Heart left ventricle (tissue), 16 donors: ENCODE data around the gene NUBPL. TPM values are rescaled to one million over a fixed set of nuclear protein-coding genes. Genes with fewer than 3 reads are reported as not detected.
A peak's percentile ranks its signal among the peaks of the same experiment; 100 is the strongest.

Experiments used
- ATAC-seq, 4 donors: fragments of 200-7000 bp; cut with Tn5 transposase; one replicate each; pipeline ENCODE4 v1.9.1; 2020 to 2022; ENCODE audit warnings: moderate library complexity in 4 of 4, mild to moderate bottlenecking in 3 of 4, moderate number of reproducible peaks in 1 of 4
- DNase-seq, 5 donors: peaks; one replicate each; pipeline ENCODE4 v3.0.0-alpha.2; 2020
- H3K27ac ChIP-seq, 12 donors: fragments of 200-600 bp; sonication (generic) in 4 of 12; one replicate each; pipeline versions ENCODE4 v1.5.0 to v1.8.0; 2016 to 2022; ENCODE audit warnings: mild to moderate bottlenecking in 2 of 12
- H3K27me3 ChIP-seq, 9 donors: fragments of 200-600 bp; sonication (generic) in 2 of 9; one replicate each; pipeline versions ENCODE4 v1.5.1 to v1.8.0; 2016 to 2022; ENCODE audit warnings: mild to moderate bottlenecking in 3 of 9
- H3K36me3 ChIP-seq, 9 donors: fragments of 200-600 bp; sonication (generic) in 2 of 9; one replicate each; pipeline versions ENCODE4 v1.5.0 to v1.8.0; 2018 to 2022; ENCODE audit warnings: mild to moderate bottlenecking in 2 of 9
- H3K4me1 ChIP-seq, 12 donors: fragments of 200-600 bp; sonication (generic) in 4 of 12; one replicate each; pipeline versions ENCODE4 v1.5.0 to v1.8.0; 2016 to 2022; ENCODE audit warnings: mild to moderate bottlenecking in 3 of 12
- H3K4me3 ChIP-seq, 12 donors: fragments of 200-600 bp; sonication (generic) in 4 of 12; one replicate each; pipeline versions ENCODE4 v1.5.0 to v1.8.0; 2017 to 2022; ENCODE audit warnings: mild to moderate bottlenecking in 9 of 12, moderate library complexity in 4 of 12
- H3K9me3 ChIP-seq, 12 donors: fragments of 200-600 bp; sonication (generic) in 4 of 12; one replicate each; pipeline versions ENCODE4 v1.5.0 to v1.8.0; 2016 to 2022; ENCODE audit warnings: mild to moderate bottlenecking in 1 of 12
- POLR2A ChIP-seq, 2 donors: fragments of 450-650 bp; IDR thresholded peaks; one replicate each; pipeline ENCODE4 v1.6.1; 2017; ENCODE audit warnings: antibody characterized with exemption in 2 of 2, mild to moderate bottlenecking in 2 of 2, moderate library complexity in 2 of 2
- WGBS, 4 donors: extraction: QIAGEN DNeasy Blood & Tissue Kit in 2 of 4; methylation state at CpG; one replicate each; pipeline versions ENCODE4 v1.1.5 to v1.1.7; 2013 to 2018; 5-methylcytosine and 5-hydroxymethylcytosine counted together
- intact Hi-C, 10 donors: fragments of 100-400 bp; cut with DNase I; formaldehyde crosslinking; loops; one replicate each; pipeline versions ENCODE4 v1.11.1 to v1.14.2; 2022
- polyA plus RNA-seq, 2 donors: library from polyadenylated mRNA; stranded (reverse); fragments of 200-250 nt; gene quantifications; one replicate each; pipeline ENCODE4 v1.2.3, GENCODE V29; 2013
- total RNA-seq, 9 donors: library from RNA; depleted of rRNA in 2 of 9; stranded (reverse); fragments of >200 nt in 2 of 9; fragmentation: NEBNext Ultra II Directional in 3 of 9; extraction: Animal tissue kit (Norgen Biotek cat#: 25700) in 3 of 9; gene quantifications; one replicate each; pipeline versions ENCODE4 v1.1.0 to v1.2.4, GENCODE V29; 2016 to 2023
- TF ChIP-seq, protein P1 (sequence below), 12 donors: fragments of 200-600 bp; sonication (generic) in 4 of 12; IDR thresholded peaks; one replicate each; pipeline versions ENCODE4 v1.5.0 to v1.8.0; 2018 to 2022; ENCODE audit warnings: antibody characterized with exemption in 12 of 12, mild to moderate bottlenecking in 5 of 12
- donor health status: ischemic (EF 13 %, LVEDD 7.1; RV severe dilation, severe dysfunction).
- donor health status: healthy with polysubstance abuse.
- donor health status: DM: no; HTN: yes; CAD: no.
- donor health status: DM: no; HTN: no; CAD: no.
- donor health status: ischemic (EF 25% LVEDD 6.9; RV normal size, moderate dysfunction).
- donor health status: ischemic (EF 25% LVEDD 5.7; RV mildly dilated, moderate dysfunction).
- donor health status: healthy.
- donor health status: DM: yes; HTN: yes; CAD: no.
- donor health status: ischemic (EF 35%, LVEDD 5.7; RV mildly dilated, moderate dysfunction).
- donor health status: nonischemic (EF 11% LVEDD 7.7; RV severe dilation, severe dysfunction).
- donor health status: DM: yes; HTN: yes; CAD: no.
- donor health status: PGD.
- donor health status: ischemic (EF 29% LVEDD 5.4; RV normal size, mild dysfunction).
- donor health status: nonischemic (EF 23%, LVEDD 6.1; RV moderate dilation, normal function).

NUBPL gene
- total and polyA plus RNA-seq, 11 donors, result 6.2 to 28.7 (median 18.9) TPM

DNA sequence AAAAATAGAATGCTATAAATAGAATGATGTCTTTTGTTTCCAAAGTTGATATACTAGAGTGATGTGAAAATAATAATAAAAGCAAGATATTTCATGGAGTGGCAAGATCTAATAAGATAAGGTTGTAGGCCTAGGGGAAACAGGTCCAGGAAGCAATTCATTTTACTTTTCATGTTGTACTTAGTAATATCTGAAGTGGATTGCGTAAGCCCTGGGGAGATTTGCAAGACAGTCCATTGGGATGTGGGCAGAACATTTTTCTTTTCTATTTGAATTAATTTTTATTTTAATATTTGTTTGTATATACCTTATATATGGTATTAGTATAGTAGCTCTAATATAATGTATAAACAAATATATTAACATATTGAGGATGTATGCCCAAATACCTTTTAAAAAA, 7.5 kb downstream of the NUBPL start:
- no peak for TF ChIP-seq POLR2A (IDR thresholded peaks at IDR 0.05)
- TF ChIP-seq, protein P1, sequence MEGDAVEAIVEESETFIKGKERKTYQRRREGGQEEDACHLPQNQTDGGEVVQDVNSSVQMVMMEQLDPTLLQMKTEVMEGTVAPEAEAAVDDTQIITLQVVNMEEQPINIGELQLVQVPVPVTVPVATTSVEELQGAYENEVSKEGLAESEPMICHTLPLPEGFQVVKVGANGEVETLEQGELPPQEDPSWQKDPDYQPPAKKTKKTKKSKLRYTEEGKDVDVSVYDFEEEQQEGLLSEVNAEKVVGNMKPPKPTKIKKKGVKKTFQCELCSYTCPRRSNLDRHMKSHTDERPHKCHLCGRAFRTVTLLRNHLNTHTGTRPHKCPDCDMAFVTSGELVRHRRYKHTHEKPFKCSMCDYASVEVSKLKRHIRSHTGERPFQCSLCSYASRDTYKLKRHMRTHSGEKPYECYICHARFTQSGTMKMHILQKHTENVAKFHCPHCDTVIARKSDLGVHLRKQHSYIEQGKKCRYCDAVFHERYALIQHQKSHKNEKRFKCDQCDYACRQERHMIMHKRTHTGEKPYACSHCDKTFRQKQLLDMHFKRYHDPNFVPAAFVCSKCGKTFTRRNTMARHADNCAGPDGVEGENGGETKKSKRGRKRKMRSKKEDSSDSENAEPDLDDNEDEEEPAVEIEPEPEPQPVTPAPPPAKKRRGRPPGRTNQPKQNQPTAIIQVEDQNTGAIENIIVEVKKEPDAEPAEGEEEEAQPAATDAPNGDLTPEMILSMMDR (IDR thresholded peaks at IDR 0.05), result no peak
- DNase-seq (no peak), ATAC-seq (no peak)
- intact Hi-C loops, result loop anchor here in 3 of 10 donors (10.0 kb wide), 4 partner anchors 114 to 506 kb away; partner anchors contain the start of genes ARHGAP5 (in 1 of the 3) and DTD2 (in 1 of the 3)
- H3K9me3 ChIP-seq, result no peaks in the 10 kb centered on the region
- WGBS, 4 donors, result 74 to 82% (median 81%) methylated on average over 1 of the region's 1 CpG
- peaks cover 0 to 21% (median 0%) of the 10 kb centered on the region in 9 donors for H3K36me3 ChIP-seq
- H3K27ac ChIP-seq, result peak overlapping the region in 4 of 12 donors; percentile 24 to 51 (median 38)
- peaks cover 0 to 27% (median 11%) of the 10 kb centered on the region in 12 donors for H3K4me1 ChIP-seq
- H3K27me3 ChIP-seq, result no peaks in the 10 kb centered on the region
- H3K4me3 ChIP-seq, result peak overlapping the region in 1 of 12 donors; percentile 20

DNA sequence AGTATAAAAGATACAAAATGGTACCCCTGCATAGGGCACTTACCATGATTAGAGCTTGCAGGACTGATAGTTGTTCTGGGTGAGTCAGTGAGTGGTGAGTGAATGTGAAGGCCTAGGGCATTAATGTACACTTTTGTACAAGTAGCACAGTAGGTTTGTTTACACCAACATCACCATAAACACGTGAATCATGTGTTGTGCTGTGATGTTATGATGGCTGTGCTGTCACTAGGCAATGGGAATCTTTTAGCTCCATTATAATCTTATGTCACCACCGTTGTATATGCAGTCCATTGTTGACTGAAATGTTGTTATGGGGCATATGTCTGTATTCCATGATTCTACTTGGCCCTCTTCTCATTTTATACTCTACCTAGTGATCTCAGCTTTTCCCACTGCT, 11.8 kb downstream of the NUBPL start:
- intact Hi-C loops, result no loop called here
- H3K9me3 ChIP-seq, result no peaks in the 10 kb centered on the region
- H3K4me3 ChIP-seq, result no peak overlapping the region
- DNase-seq (no peak), ATAC-seq (no peak)
- WGBS, 4 donors, result 83 to 94% (median 89%) methylated on average over 2 of the region's 2 CpGs
- TF ChIP-seq POLR2A (IDR thresholded peaks at IDR 0.05), result no peak
- TF ChIP-seq, protein P1 (IDR thresholded peaks at IDR 0.05), result no peak
- peaks cover 0 to 16% (median 8%) of the 10 kb centered on the region in 12 donors for H3K4me1 ChIP-seq
- H3K27ac ChIP-seq, result no peak overlapping the region
- no peaks in the 10 kb centered on the region for H3K27me3 ChIP-seq
- no peaks in the 10 kb centered on the region for H3K36me3 ChIP-seq

DNA sequence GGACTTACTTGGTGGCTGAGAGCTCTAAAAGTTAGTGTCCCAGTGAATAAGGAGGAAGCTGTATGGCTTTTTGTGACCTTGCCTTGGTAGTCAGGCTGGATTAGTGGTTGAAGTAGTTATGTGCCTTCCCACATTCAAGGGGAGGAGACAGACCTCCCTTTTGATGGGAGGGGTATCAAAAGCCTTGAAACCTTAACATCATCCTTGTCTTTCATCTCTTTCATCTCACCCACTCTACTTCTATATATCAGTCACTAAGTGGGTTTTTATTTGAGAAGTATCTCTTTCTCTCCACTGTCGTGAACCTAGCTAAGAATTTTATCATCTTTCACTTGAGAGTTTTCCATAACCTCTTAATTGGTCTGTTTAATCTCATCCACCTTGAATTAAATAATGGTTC, 15.7 kb downstream of the NUBPL start:
- Histone ChIP-seq H3K9me3 (no peaks in the 10 kb centered on the region), H3K4me1 (peaks cover 0 to 35% (median 9%) of the 10 kb centered on the region in 12 donors), H3K4me3 (no peak overlapping the region), H3K27me3 (no peaks in the 10 kb centered on the region), H3K36me3 (no peaks in the 10 kb centered on the region), H3K27ac (peak overlapping the region in 1 of 12 donors; percentile 41)
- no peak for TF ChIP-seq POLR2A (IDR thresholded peaks at IDR 0.05)
- TF ChIP-seq, protein P1 (IDR thresholded peaks at IDR 0.05), result no peak
- ATAC-seq (no peak), DNase-seq (no peak)
- 67 to 93% (median 70%) methylated on average over 1 of the region's 1 CpG for WGBS, 4 donors
- intact Hi-C loops, result no loop called here

DNA sequence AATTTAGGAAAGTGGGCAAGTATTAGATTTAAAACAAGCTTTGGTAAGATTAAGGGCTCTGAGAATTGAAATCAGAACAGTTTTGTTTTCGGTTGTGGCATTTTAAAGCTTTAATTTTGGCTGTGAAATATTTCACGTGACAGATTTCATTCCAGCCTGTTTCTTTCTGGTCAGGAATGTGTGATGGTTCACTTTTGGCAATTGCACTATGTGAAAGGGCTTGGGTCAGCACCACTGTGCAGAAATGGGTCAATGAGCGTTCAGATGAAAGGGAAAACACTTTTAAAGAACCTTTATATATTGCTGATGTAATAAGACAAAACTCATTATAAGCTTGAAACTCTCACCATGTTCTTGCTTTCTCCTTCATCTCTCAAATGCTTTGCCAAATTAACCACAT, 17.1 kb downstream of the NUBPL start:
- DNase-seq (no peak), ATAC-seq (peak in 3 of 4 donors; percentile 43 to 63 (median 45))
- intact Hi-C loops, result no loop called here
- H3K27ac ChIP-seq, result peak overlapping the region in 9 of 12 donors; percentile 15 to 55 (median 30)
- no peak for TF ChIP-seq POLR2A (IDR thresholded peaks at IDR 0.05)
- TF ChIP-seq, protein P1 (IDR thresholded peaks at IDR 0.05), result no peak
- H3K9me3 ChIP-seq, result no peaks in the 10 kb centered on the region
- H3K4me1 ChIP-seq, result peaks cover 0 to 48% (median 17%) of the 10 kb centered on the region in 12 donors
- 24 to 35% (median 30%) methylated on average over 3 of the region's 3 CpGs for WGBS, 4 donors
- no peaks in the 10 kb centered on the region for H3K27me3 ChIP-seq
- peak overlapping the region in 5 of 12 donors; percentile 3 to 27 (median 9) for H3K4me3 ChIP-seq
- H3K36me3 ChIP-seq, result no peaks in the 10 kb centered on the region
